Smooth muscle cell (in vitro differentiated cells): ENCODE measurements around the gene CMIP. TPM values are rescaled to one million over a fixed set of nuclear protein-coding genes. Genes with fewer than 3 reads are reported as not detected.

Source experiments
- DNase-seq: peaks from one replicate; lab custom pipeline; 2025; ENCODE audit not compliant: unreplicated experiment; lab: John Stamatoyannopoulos, UW
- H2AFZ ChIP-seq: fragments of 200-600 bp; sonication (generic); 2 replicates; pipeline ENCODE4 v1.6.0; 2016; ENCODE audit warnings: antibody characterized with exemption, low read depth, mild to moderate bottlenecking
- H3F3A ChIP-seq: fragments of 200-600 bp; sonication (generic); 2 replicates; pipeline ENCODE4 v1.6.0; 2017; ENCODE audit warnings: antibody characterized with exemption, low read depth
- H3K27ac ChIP-seq: fragments of 200-600 bp; sonication (generic); 2 replicates; pipeline ENCODE4 v1.5.1; 2016; ENCODE audit warnings: low read depth, mild to moderate bottlenecking
- H3K27me3 ChIP-seq: fragments of 200-600 bp; sonication (generic); 2 replicates; pipeline ENCODE4 v1.6.1; 2016; ENCODE audit warnings: low read depth, mild to moderate bottlenecking
- H3K36me3 ChIP-seq: fragments of 200-600 bp; sonication (generic); 2 replicates; pipeline ENCODE4 v1.5.1; 2016; ENCODE audit warnings: low read depth
- H3K4me1 ChIP-seq: fragments of 200-600 bp; sonication (generic); 2 replicates; pipeline ENCODE4 v1.5.1; 2016; ENCODE audit warnings: low read depth
- H3K4me2 ChIP-seq: fragments of 200-600 bp; sonication (generic); 2 replicates; pipeline ENCODE4 v1.6.0; 2016; ENCODE audit warnings: mild to moderate bottlenecking
- H3K4me3 ChIP-seq: fragments of 200-600 bp; sonication (generic); 2 replicates; pipeline ENCODE4 v1.5.1; 2016; ENCODE audit warnings: mild to moderate bottlenecking
- H3K79me2 ChIP-seq: fragments of 200-600 bp; sonication (generic); 2 replicates; pipeline ENCODE4 v1.6.0; 2016; ENCODE audit warnings: low read depth, mild to moderate bottlenecking
- H3K9ac ChIP-seq: fragments of 200-600 bp; sonication (generic); 2 replicates; pipeline ENCODE4 v1.6.0; 2016; ENCODE audit warnings: low read depth
- H3K9me3 ChIP-seq: fragments of 200-600 bp; sonication (generic); replicated peaks from 2 replicates; pipeline ENCODE4 v1.5.1; 2016; ENCODE audit warnings: low read depth
- H4K20me1 ChIP-seq: fragments of 200-600 bp; sonication (generic); 2 replicates; pipeline ENCODE4 v1.6.0; 2016; ENCODE audit warnings: low read depth
- WGBS: methylation state at CpG from one replicate; pipeline ENCODE4 v1.1.7; 2016; ENCODE audit warnings: low lambda C conversion rate; 5-methylcytosine and 5-hydroxymethylcytosine counted together
- polyA plus RNA-seq: library from polyadenylated mRNA; unstranded; fragments of >200 nt; fragmentation: Nextera tagmentation; extraction: Ambion mirVana; gene quantifications from 2 replicates; pipeline ENCODE4 v1.2.1, GENCODE V29; 2016
- total RNA-seq: library from RNA; depleted of rRNA; stranded (reverse); fragments of >200 nt; gene quantifications from 2 replicates; pipeline ENCODE4 v1.2.3, GENCODE V29; 2014
- TF ChIP-seq, protein P1 (sequence below): fragments of 200-600 bp; sonication (generic); IDR thresholded peaks from 2 replicates; pipeline ENCODE4 v1.5.1; 2017; ENCODE audit warnings: borderline replicate concordance, mild to moderate bottlenecking, antibody characterized with exemption; ENCODE audit not compliant: insufficient read depth, poor library complexity, severe bottlenecking

Gene CMIP
- total and polyA plus RNA-seq, 2 experiments from 2014 or later, result 2.5 to 44.5 TPM

DNA sequence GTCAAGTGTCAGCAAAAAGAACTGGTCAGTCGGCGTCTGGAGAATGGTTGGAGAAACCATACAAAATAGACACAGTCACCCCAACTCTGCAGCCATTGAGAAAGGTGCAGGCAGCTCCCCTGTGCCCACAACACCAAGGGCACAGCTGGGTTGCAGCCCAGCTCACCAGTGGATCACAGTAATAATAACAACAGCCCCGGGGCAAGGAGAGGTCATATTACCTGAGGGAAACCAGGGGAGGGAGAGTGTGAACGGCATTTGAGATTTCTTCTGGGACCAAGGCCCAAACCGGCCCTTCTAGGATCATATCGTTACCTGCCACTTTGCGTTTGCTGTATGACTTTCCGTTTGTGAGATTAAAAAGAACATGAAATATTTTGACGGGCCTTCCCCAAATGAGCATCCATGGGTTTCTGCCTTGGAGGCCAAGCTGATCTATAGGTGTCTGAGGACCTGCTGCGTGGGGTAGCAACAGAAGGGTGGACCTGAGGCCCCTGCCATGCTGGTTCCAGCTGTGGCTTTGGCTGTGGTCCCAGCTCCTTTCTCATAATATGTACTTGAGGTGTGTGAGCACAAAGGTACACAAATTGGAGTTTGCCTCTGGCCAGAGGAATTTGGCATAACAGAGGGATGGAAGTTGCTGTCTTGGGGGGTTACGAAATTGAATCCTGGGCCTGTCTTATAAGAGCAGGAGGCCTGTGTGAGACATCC lies 154.6 kb downstream of the CMIP start:
- DNase-seq, result no peak
- Histone ChIP-seq H4K20me1 (peaks cover 82% of the 10 kb centered on the region), H3K27ac (peak overlapping the region; percentile 94), H3K79me2 (peaks cover 52% of the 10 kb centered on the region), H3K4me1 (peaks cover 11% of the 10 kb centered on the region), H2AFZ (no peak overlapping the region), H3K27me3 (no peaks in the 10 kb centered on the region), H3F3A (peaks cover 8% of the 10 kb centered on the region), H3K9ac (no peak overlapping the region), H3K4me2 (no peak overlapping the region), H3K4me3 (no peak overlapping the region), H3K36me3 (no peaks in the 10 kb centered on the region), H3K9me3 (no peaks in the 10 kb centered on the region)
- WGBS, result 84% methylated on average over 11 of the region's 11 CpGs
- TF ChIP-seq, protein P1, sequence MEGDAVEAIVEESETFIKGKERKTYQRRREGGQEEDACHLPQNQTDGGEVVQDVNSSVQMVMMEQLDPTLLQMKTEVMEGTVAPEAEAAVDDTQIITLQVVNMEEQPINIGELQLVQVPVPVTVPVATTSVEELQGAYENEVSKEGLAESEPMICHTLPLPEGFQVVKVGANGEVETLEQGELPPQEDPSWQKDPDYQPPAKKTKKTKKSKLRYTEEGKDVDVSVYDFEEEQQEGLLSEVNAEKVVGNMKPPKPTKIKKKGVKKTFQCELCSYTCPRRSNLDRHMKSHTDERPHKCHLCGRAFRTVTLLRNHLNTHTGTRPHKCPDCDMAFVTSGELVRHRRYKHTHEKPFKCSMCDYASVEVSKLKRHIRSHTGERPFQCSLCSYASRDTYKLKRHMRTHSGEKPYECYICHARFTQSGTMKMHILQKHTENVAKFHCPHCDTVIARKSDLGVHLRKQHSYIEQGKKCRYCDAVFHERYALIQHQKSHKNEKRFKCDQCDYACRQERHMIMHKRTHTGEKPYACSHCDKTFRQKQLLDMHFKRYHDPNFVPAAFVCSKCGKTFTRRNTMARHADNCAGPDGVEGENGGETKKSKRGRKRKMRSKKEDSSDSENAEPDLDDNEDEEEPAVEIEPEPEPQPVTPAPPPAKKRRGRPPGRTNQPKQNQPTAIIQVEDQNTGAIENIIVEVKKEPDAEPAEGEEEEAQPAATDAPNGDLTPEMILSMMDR, result no peak

DNA sequence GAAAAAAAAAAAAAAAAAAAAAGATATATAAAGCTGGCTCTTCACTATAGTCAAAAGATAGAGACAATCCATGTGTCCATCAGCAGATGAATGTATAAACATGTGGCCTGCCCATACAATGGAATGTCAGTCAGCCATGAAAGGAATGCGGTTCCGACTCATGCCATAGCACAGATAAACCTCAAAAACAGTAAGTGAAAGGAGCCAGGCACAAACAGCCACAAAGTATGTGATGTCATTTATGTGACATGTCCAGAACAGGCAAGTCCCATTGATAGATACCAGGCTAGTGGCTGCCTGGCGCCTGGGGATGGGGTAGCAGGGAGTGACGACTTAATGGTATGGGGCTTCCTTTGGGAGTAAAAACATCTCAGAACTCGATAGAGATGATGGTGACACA lies 155.7 kb downstream of the CMIP start:
- TF ChIP-seq, protein P1, result no peak
- Histone ChIP-seq H3K36me3 (no peaks in the 10 kb centered on the region), H3K4me2 (peak overlapping the region; percentile 50), H3K4me1 (peaks cover 11% of the 10 kb centered on the region), H3F3A (peaks cover 11% of the 10 kb centered on the region), H3K27ac (peak overlapping the region; percentile 94), H3K9me3 (no peaks in the 10 kb centered on the region), H4K20me1 (peaks cover 88% of the 10 kb centered on the region), H3K79me2 (peaks cover 52% of the 10 kb centered on the region), H2AFZ (no peak overlapping the region), H3K4me3 (no peak overlapping the region), H3K27me3 (no peaks in the 10 kb centered on the region), H3K9ac (peak overlapping the region; percentile 84)
- WGBS, result 1% methylated on average over 5 of the region's 5 CpGs
- DNase-seq, result no peak

DNA sequence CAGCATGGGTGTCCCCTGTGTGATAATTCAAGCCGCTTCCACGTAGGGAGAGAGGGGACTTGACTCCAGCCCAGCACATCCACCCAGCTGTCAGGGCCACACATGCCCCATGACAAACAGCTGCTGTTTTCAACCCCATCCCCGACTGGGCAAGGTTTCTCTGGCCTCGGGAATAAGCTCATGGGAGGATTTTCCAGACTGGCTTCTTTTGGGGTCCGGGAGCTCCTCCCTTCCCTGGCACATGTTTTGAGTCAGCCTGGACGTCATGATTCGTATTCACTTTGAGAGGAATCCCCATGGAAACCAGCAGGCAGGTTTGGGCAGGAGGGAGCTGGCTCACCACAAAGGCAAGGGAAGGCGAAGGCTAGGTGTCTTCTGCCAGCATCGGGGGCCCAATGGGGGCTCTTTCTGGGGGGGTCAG lies 156.4 kb downstream of the CMIP start:
- H3K79me2 ChIP-seq, result peaks cover 55% of the 10 kb centered on the region
- H3K9ac ChIP-seq, result peak overlapping the region; percentile 84
- H3K4me2 ChIP-seq, result peak overlapping the region; percentile 50
- no peaks in the 10 kb centered on the region for H3K9me3 ChIP-seq
- H2AFZ ChIP-seq, result no peak overlapping the region
- no peaks in the 10 kb centered on the region for H3K27me3 ChIP-seq
- TF ChIP-seq, protein P1, result no peak
- WGBS, result 62% methylated on average over 9 of the region's 9 CpGs
- H4K20me1 ChIP-seq, result peaks cover 90% of the 10 kb centered on the region
- H3K4me1 ChIP-seq, result peaks cover 11% of the 10 kb centered on the region
- no peak for DNase-seq
- H3K27ac ChIP-seq, result peak overlapping the region; percentile 94
- H3F3A ChIP-seq, result peaks cover 11% of the 10 kb centered on the region
- H3K36me3 ChIP-seq, result no peaks in the 10 kb centered on the region
- no peak overlapping the region for H3K4me3 ChIP-seq
